ENCODE data around the gene CD52.

CD52 gene

DNA sequence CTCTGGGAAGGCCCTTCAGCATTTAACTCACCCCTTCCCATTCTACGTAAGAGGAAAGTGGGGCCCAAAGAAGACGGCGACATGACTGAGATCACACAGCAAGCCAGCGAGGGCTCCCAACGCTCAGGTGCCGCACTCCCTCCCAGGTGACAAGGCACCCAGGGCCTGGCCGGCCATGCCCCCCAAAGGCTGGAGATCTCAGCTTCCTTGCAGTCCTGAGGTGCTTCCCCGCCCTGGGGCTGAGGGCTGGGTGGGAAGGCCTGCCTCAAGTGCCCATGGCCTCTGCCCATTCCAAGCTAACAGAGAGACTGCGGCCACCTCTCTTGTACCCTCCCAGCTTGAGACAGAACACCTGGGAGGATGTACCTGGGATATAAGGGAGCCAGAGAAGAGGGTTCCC, 37.2 kb downstream of the CD52 start:
- TF ChIP-seq, protein P1, sequence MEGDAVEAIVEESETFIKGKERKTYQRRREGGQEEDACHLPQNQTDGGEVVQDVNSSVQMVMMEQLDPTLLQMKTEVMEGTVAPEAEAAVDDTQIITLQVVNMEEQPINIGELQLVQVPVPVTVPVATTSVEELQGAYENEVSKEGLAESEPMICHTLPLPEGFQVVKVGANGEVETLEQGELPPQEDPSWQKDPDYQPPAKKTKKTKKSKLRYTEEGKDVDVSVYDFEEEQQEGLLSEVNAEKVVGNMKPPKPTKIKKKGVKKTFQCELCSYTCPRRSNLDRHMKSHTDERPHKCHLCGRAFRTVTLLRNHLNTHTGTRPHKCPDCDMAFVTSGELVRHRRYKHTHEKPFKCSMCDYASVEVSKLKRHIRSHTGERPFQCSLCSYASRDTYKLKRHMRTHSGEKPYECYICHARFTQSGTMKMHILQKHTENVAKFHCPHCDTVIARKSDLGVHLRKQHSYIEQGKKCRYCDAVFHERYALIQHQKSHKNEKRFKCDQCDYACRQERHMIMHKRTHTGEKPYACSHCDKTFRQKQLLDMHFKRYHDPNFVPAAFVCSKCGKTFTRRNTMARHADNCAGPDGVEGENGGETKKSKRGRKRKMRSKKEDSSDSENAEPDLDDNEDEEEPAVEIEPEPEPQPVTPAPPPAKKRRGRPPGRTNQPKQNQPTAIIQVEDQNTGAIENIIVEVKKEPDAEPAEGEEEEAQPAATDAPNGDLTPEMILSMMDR (IDR thresholded peaks at IDR 0.05; ENCODE audit: low read depth, low read length), result no peak
- no peak overlapping the region for H3K4me3 ChIP-seq (ENCODE audit: low read depth, low read length)

DNA sequence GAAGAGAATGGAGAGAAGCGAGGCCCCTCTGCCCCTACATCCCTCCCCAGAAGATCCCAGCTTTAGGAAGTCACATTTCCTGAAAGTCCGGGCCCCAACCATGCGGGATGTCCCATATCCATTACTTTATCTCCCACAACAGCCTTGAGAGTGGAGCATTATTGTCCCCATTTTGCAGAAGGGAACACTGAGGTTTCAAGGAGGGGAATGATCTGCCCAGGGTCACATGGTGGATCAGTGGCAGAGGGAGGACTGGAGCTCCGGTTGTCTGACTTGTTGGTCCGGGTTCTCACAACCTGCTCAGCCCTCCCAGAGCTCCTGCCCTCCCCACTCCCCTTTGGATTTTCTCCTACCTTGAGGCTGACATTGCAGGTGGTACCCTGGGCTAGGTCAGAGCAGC, 38.3 kb downstream of the CD52 start:
- TF ChIP-seq, protein P1 (IDR thresholded peaks at IDR 0.05; ENCODE audit: low read depth, low read length), result no peak
- H3K4me3 ChIP-seq (ENCODE audit: low read depth, low read length), result no peak overlapping the region

DNA sequence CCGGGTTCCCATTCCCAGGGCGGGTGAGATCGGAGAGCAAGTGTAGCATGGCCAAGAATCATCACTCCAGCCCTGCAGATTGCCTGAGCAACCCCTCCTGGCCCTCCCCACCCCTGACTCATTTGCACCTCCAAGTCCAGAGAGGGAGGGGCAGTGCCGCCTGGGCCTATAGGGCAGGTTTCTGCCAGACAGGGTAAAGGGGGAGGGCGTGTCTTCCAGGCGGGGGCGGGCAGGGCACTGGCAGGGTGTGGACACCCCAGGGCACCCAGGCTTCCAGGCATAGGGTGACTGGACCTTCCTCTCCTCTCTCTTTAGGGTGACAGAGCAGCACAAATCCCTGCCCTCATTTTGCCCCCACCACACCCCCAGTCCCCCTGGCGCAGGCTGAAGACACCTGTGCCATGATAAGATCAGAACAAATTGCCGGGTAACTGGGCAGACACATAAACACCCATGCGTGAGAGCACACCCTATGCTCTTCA, 39.4 kb downstream of the CD52 start:
- TF ChIP-seq, protein P1 (IDR thresholded peaks at IDR 0.05; ENCODE audit: low read depth, low read length), result no peak
- H3K4me3 ChIP-seq (ENCODE audit: low read depth, low read length), result no peak overlapping the region

DNA sequence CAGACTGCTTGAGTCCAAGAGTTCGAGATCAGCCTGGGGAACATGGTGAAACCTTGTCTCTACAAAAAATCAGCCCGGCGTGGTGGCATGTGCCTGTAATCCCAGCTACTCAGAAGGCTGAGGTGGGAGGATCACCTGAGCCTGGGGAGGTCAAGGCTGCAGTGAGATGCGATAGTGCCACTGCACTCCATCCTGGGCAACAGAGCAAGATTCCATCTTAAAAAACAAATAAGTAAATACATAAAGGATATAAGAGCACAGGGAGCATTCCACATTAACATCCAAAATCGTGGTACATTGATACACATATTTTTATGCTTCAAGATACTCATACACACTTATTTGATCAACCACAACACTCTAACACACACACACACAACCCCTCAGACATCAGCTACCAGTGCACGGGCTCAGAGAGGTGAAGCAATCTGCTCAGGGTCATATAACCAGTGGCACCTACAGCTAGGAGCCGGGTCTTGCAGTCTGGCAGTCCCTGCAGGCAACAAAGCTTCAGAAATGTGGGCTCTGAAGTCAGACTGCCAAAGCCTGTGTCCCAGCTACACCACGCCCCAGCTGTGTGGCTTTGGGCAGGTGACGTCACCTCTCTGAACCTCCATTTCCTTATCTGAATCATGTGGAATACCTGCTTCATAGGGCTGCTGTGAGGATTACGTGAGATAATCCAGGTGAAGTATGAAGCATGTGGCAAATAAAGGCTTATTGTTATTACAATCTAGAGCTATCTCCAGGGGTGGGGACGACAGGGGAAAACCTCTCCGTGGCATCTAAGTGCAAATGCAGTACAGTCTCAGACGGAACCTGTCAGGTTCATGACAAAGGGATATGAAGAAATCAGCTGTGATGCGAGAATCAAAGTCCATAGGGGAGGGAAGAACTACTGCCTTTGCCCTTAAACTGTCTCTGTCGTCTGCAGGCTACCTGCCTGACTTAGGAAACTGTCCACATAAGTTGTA, 40.9 kb downstream of the CD52 start:
- no peak overlapping the region for H3K4me3 ChIP-seq (ENCODE audit: low read depth, low read length)
- TF ChIP-seq, protein P1 (IDR thresholded peaks at IDR 0.05; ENCODE audit: low read depth, low read length), result no peak

DNA sequence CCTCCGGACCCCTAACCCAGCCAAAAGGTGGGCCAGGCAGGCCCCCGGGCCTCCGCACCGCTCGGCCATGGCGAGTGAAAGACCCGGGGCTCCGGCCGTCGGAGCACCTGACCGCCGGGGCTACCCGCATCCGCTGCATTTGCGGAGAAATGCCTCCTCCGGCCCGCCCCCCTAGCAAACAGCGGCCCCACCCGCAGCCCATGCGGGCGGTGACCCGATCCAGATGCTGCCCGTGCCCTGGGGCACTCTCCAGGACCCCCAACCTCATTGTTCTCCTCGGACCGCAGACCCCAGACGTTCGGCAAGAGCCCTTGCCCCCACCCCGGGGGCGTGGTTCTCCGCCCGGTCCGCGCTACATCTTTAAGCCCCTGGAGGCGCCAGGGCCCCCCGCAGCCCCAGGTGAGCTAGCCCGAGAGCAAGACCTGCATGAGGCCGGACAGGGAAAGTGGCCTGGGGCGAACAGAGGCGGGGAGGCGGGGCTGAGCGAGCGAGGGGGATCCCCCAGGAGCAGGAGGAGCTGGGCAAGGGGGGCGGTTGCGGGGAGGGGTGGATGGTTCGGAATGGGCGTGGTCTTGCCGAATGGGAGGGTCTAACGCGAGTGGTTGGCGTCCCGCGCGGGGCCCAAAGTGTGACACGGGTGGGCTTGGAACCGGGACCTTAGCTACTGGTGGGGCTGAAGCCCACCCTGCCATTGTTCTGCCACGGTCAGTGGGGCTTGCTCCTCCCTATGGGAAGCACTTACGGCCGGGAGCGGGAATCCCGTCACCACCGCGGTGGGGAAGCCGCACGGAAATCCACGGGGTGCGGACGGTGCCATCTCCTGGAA, 42.4 kb downstream of the CD52 start:
- peak overlapping the region; percentile 26 for H3K4me3 ChIP-seq (ENCODE audit: low read depth, low read length)
- TF ChIP-seq, protein P1 (IDR thresholded peaks at IDR 0.05; ENCODE audit: low read depth, low read length), result no peak

DNA sequence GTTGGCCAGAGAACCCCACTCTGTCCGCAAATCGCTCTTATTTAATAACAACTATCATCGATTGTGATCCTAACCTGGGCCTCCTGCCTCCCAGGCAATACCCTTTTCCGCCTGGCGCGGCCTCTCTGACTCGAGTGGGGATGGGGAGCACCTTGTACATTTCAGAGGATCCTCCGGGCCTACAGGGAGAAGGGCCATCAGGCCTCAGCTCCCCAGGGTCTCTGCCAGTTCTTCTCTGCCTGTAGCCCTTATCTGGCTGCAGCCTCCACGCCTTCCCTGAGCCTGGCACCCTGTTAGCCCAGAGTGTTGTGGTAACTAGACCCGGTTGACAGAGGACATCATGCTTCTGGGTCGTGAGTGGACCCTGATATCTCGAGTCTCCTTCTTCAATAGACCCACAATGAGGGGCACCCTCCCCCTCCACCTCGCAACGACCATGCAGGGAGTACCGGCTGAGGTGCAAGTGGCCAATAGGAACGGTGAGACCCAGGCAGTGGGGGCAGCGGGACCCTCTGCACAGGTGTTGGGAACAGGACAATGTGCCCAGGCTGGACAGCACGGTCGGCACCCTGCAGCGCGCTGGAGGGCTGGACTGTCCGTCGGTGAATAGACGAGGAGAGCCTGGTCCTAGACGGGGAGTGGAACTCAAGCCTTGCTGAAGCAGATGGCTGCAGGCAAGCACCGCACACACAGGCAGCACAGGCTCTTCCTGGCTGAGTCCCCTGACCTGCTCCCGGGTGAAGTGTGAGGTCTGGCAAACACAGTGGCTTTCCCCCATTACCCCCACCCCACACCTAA, 43.2 kb downstream of the CD52 start:
- H3K4me3 ChIP-seq (ENCODE audit: low read depth, low read length), result no peak overlapping the region; the same call in 1 of the 2 replicates
- TF ChIP-seq, protein P1 (IDR thresholded peaks at IDR 0.05; ENCODE audit: low read depth, low read length), result no peak
